Measurements from ENCODE around the gene ITPRID1.

- TF ChIP-seq CTCF (conservative IDR thresholded peaks at IDR 0.05) (no peak), ZFX (IDR thresholded peaks at IDR 0.05) (no peak)
Measured at GRCh38 chr7:31497516-31497915, 16.4 kb upstream of the ITPRID1 start.
